Measurements from ENCODE around the gene PPDPF. TPM values are rescaled to one million over a fixed set of nuclear protein-coding genes. Genes with fewer than 3 reads are reported as not detected.

The PPDPF gene
- total and polyA plus RNA-seq, 8 donors: 155 to 662 (median 277) TPM

DNA sequence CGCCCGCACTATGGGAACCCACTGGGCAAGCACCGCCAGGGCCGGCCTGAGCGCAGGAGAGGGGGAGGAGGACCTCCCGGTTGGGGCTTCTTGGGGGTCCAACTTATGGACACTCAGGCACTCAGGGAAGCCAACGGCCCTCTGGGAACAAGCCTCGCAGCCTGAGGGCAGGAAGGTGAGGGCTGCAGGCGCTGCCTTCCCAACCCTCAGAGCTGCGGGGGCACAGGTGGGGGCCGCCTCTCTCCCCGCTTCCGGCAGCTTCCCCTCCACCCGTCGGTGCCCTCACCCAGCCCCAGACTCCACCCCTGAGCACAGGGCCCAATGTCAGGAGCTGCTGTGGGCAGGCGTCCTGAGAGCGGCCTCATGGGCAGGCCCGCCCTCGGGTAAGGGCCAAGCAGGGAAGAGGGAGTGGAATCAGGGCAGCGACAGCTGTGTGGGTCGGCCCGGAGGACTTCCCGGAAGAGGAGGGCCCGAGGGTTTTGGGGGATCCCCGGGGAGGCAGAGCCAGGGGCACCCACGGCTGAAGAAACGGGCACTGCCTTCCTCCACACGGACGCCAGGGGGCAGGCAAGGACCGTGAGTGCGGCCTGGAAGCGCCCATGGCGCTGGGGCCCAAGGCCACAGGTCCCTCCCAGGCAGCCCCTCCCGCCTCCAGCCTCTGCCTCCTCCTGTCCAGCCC lies 17.1 kb downstream of the PPDPF start:
- ATAC-seq: peak; percentile 92
- Histone ChIP-seq H3K27me3 (peaks cover 0 to 38% of the 10 kb centered on the region in 2 donors), H3K4me1 (peaks cover 13 to 31% of the 10 kb centered on the region in 2 donors), H3K4me3 (peak overlapping the region; percentile 25 to 42), H3K36me3 (no peaks in the 10 kb centered on the region), H3K27ac (peak overlapping the region; percentile 85 to 89), H3K9me3 (no peaks in the 10 kb centered on the region)
- intact Hi-C loops (cut with DNase I): no loop called here
- TF ChIP-seq, protein P1, sequence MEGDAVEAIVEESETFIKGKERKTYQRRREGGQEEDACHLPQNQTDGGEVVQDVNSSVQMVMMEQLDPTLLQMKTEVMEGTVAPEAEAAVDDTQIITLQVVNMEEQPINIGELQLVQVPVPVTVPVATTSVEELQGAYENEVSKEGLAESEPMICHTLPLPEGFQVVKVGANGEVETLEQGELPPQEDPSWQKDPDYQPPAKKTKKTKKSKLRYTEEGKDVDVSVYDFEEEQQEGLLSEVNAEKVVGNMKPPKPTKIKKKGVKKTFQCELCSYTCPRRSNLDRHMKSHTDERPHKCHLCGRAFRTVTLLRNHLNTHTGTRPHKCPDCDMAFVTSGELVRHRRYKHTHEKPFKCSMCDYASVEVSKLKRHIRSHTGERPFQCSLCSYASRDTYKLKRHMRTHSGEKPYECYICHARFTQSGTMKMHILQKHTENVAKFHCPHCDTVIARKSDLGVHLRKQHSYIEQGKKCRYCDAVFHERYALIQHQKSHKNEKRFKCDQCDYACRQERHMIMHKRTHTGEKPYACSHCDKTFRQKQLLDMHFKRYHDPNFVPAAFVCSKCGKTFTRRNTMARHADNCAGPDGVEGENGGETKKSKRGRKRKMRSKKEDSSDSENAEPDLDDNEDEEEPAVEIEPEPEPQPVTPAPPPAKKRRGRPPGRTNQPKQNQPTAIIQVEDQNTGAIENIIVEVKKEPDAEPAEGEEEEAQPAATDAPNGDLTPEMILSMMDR (IDR thresholded peaks at IDR 0.05): peak; percentile 95 to 99
- DNase-seq: peak; percentile 75 to 99 (median 94)

DNA sequence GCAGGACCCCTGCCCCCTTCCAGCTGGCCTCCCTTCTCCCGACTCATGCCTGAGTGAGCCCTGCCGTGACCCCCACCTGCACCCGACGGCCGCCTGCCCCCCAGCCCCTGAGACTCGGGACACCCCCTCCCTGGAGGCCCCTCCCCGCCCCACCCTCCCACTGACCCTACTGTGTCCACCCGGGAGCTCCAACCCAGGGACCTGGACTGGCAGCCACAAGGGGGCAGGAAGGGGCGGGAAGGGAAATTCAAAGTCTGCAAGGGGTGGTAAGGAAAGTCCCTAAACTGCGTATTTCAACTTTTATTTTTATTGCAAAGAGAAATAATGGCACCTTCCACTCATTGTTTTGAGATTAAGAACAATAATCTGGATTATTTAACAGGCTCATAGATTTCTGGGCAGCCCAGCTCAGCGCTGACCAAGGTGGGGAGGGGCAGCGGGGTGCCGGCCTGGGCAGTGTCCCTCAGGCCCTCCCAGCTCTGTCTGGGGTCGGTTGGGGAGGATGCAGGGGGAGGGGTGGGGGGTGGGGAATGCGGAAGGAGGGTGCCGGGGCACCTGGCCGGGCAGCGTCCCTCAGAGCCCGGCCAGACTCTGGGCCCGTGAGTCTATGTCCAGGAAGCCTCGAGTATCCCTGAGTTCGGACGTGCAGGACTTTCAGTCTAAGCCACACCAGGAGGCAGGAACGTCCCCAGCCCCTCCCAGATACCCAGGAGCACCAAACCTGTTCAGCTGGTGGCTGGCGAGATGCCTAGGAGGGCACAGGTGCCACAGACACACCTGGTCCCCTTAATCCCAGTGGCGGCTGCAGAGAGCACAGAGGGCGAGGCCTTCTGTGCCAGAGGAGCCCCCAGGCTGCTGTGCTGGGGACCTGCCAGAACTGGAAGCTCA lies 17.9 kb downstream of the PPDPF start:
- Histone ChIP-seq H3K4me3 (peak overlapping the region; percentile 25 to 42), H3K27ac (peak overlapping the region; percentile 85 to 89)
- DNase-seq: peak in 2 of 4 donors; percentile 75 to 81

DNA sequence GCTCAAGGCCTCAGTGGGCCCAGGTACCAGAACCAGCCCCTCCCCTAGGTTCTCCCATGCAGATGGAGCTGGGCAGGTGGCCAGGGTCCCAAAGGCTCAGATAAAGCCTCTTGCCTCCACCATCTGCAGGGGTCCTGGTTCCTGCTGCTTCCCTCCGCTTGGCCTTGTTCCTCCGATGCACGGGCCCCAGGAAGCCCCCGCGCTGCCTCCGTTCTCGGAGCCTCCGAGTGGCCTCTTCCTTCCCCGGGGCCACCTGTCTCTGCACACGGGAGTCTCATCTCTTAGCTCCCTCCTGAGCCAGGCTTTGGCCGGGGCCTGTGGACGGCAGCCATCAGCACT lies 18.5 kb downstream of the PPDPF start:
- H3K27ac ChIP-seq: no peak overlapping the region
- TF ChIP-seq, protein P1 (IDR thresholded peaks at IDR 0.05): no peak
- intact Hi-C loops (cut with DNase I): no loop called here
- H3K4me1 ChIP-seq: peaks cover 13 to 31% of the 10 kb centered on the region in 2 donors
- H3K9me3 ChIP-seq: no peaks in the 10 kb centered on the region
- peaks cover 0 to 28% of the 10 kb centered on the region in 2 donors for H3K27me3 ChIP-seq
- no peak for ATAC-seq
- DNase-seq: no peak
- H3K4me3 ChIP-seq: no peak overlapping the region
- no peaks in the 10 kb centered on the region for H3K36me3 ChIP-seq

More for the DNA sequence above, 17.9 kb downstream of the PPDPF start:
- intact Hi-C loops (cut with DNase I): no loop called here
- peak; percentile 36 for ATAC-seq
- Histone ChIP-seq H3K4me1 (peaks cover 13 to 31% of the 10 kb centered on the region in 2 donors), H3K36me3 (no peaks in the 10 kb centered on the region), H3K27me3 (peaks cover 0 to 32% of the 10 kb centered on the region in 2 donors), H3K9me3 (no peaks in the 10 kb centered on the region)
- TF ChIP-seq, protein P1 (IDR thresholded peaks at IDR 0.05): peak in 1 of 2 donors; percentile 0

DNA sequence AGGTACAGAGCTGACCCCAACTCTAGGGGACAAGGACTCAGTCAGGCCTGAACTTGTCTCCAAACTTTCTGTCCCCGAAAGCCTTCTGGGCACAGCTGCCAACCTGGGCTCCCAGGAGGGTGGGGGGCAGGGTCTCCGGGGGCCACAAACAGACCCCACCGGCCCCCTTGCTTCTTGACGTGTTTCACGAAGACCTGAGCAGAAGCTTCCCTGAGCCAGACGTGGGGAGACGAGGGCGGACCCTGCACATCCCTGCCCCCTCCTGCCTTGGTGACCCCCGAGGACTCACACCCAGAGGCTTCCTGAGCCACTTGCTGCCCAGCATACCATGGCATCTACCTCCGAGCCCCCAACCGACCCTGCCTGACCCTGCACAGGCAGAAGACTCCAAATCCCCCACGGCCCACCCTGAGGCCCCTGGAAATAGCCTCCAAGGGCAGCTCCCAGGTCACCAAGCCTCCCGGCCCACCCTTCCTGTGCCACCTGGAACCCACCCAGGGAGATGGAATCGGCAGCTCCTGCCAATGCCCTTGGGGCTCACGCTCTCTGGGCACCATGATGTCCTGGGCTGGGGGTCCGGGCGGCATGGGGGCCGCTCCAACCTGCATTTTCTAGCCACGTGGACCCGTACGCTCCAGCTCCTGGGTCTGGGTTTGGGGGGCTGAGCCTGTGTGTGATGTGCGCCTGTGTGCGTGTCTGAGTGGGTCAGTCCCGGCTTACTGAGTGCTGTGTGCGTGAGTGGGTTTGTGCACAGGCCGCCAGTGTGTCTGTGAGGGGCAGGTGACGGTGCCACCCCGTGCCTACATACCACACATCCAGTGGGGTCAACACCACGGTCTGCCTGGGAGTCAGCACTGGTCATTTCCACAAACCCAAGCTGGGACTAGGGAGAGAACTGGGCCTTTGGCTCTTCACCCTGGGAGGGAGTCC lies 19.1 kb downstream of the PPDPF start:
- ATAC-seq (no peak), DNase-seq (no peak)
- intact Hi-C loops (cut with DNase I): no loop called here
- Histone ChIP-seq H3K27me3 (peaks cover 0 to 28% of the 10 kb centered on the region in 2 donors), H3K9me3 (no peaks in the 10 kb centered on the region), H3K4me3 (no peak overlapping the region), H3K27ac (no peak overlapping the region), H3K4me1 (peaks cover 13 to 31% of the 10 kb centered on the region in 2 donors), H3K36me3 (no peaks in the 10 kb centered on the region)
- TF ChIP-seq, protein P1 (IDR thresholded peaks at IDR 0.05): no peak
